ENCODE data around the gene XG. TPM values are rescaled to one million over a fixed set of nuclear protein-coding genes. Genes with fewer than 3 reads are reported as not detected.
"Not testable (repeated sequence)": the region's sequence is repeated elsewhere in the genome, so short reads cannot be mapped to it uniquely, and the experiment has no call there.

XG gene
- total RNA-seq, 1 donor from 2014 or later = 0.63 TPM

DNA sequence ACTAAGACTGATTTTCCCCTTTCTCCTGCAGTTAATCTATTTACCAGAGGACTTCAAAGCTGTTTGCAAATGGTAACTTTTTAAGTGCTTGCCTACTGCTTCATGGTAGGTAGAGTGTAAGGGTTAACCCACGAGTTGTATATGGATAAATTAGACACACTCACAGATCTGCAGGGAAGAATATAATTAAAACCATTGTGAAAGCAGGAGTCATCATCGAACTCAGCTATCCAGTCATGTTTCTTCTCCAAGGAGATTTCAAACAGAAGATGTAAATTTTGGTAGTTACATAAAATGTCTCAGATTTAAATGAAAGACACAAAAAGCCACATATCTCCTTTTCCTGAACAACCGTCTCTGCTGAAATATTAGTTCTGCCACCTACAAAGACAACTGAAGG, 549 bp upstream of the XG start:
- Mint-ChIP-seq H3K36me3 (no peaks in the 10 kb centered on the region), H3K27ac (no peak overlapping the region), H3K4me3 (no peak overlapping the region), H3K9me3 (no peaks in the 10 kb centered on the region), H3K4me1 (ENCODE audit: unreplicated experiment) (peaks cover 7% of the 10 kb centered on the region), H3K27me3 (no peaks in the 10 kb centered on the region)
- DNase-seq (ENCODE audit: extremely low spot score, unreplicated experiment) = no peak
- TF ChIP-seq, protein P1, sequence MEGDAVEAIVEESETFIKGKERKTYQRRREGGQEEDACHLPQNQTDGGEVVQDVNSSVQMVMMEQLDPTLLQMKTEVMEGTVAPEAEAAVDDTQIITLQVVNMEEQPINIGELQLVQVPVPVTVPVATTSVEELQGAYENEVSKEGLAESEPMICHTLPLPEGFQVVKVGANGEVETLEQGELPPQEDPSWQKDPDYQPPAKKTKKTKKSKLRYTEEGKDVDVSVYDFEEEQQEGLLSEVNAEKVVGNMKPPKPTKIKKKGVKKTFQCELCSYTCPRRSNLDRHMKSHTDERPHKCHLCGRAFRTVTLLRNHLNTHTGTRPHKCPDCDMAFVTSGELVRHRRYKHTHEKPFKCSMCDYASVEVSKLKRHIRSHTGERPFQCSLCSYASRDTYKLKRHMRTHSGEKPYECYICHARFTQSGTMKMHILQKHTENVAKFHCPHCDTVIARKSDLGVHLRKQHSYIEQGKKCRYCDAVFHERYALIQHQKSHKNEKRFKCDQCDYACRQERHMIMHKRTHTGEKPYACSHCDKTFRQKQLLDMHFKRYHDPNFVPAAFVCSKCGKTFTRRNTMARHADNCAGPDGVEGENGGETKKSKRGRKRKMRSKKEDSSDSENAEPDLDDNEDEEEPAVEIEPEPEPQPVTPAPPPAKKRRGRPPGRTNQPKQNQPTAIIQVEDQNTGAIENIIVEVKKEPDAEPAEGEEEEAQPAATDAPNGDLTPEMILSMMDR (conservative IDR thresholded peaks at IDR 0.05) = no peak

DNA sequence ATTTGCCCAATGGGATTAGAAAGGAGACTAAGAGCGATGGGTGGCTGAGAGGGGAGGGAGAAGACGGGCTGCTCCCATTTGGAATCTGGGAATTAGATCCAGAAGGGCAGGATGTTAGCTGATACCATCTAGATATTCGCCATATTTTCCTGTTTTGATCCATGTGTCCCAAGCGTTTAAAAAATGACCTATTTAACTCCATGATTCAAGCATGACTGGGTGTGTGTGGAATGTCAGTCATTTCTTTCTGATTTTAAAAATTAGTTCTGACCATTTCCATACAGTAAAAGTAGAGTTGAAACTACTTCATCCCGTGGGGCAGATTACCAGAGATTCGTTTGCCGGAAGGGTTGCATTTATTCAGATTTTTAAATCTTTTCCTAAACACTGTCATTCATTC, 601 bp downstream of the XG start:
- H3K4me1 Mint-ChIP-seq (ENCODE audit: unreplicated experiment); H3K36me3 Mint-ChIP-seq; H3K4me3 Mint-ChIP-seq; DNase-seq (ENCODE audit: extremely low spot score, unreplicated experiment); H3K9me3 Mint-ChIP-seq; H3K27me3 Mint-ChIP-seq; H3K27ac Mint-ChIP-seq: not testable (repeated sequence)

DNA sequence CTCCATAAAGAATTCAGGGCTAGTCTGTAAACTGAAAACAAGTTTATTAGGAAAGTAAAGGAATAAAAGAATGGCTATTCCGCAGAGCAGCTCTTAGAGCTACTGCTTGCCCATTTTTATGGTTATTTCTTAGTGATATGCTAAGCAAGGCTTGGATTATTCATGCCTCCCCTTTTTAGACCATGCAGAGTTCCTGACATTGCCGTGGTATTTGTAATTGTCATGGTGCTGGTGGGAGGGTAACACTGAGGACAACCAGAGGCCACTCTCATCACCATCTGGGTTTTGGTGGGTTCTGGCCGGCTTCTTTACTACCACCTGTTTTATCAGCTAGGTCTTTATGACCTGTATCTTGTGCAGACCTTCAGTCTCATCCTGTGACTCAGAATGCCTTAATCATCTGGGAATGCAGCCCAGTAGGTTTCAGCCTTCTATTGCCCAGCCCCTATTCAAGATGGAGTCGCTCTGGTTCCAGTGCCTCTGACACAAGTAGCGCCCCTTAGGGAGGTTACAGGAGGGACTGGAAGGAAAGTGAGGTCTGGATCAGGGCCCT, 3.4 kb downstream of the XG start:
- not testable (repeated sequence) for H3K4me3 Mint-ChIP-seq; H3K4me1 Mint-ChIP-seq (ENCODE audit: unreplicated experiment); H3K9me3 Mint-ChIP-seq; H3K27me3 Mint-ChIP-seq; DNase-seq (ENCODE audit: extremely low spot score, unreplicated experiment); H3K36me3 Mint-ChIP-seq; H3K27ac Mint-ChIP-seq

DNA sequence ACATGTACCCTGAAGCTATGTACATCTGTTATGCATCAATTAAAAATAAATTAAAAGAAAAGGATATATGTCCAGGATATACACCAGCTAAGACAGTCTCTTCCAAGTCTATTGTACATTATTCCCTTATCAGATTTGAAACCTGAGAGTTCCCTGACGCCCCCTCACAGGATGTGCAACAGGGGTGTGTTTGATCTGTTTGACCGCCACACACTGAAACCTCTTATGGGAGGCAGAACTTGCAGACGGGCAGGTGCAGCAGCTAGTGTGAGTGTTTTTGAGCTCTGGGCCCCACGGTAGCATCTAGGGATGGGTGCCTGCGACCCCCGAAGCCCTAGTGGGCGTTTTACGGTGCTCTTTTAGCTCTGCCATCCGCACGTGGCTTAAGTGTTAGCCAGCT, 4.7 kb downstream of the XG start:
- TF ChIP-seq, protein P1 (conservative IDR thresholded peaks at IDR 0.05) = no peak
- no peak overlapping the region for H3K4me3 Mint-ChIP-seq
- no peaks in the 10 kb centered on the region for H3K9me3 Mint-ChIP-seq
- DNase-seq (ENCODE audit: extremely low spot score, unreplicated experiment) = no peak
- no peaks in the 10 kb centered on the region for H3K36me3 Mint-ChIP-seq
- H3K27me3 Mint-ChIP-seq = peaks cover 3% of the 10 kb centered on the region
- H3K27ac Mint-ChIP-seq = no peak overlapping the region
- no peaks in the 10 kb centered on the region for H3K4me1 Mint-ChIP-seq (ENCODE audit: unreplicated experiment)

DNA sequence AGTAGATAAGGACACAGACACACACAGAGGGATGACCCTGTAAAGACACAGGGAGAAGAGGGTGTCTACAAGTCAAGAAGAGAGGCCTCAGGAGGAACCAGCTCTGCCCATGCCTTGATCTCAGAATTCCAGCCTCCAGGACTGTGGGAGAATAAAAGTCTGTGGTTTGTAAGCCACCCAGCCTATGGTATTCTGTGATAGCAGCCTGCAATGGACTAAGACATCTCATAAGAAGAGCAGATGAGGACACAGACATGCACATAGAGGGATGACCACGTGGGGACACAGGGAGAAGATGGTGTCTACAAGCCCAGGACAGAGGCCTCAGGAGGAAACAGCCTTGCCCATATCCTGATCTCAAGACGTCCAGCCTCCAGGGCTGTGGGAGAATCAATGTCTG, 9.4 kb downstream of the XG start:
- no peak overlapping the region for H3K27ac Mint-ChIP-seq
- no peaks in the 10 kb centered on the region for H3K9me3 Mint-ChIP-seq
- peaks cover 8% of the 10 kb centered on the region for H3K4me1 Mint-ChIP-seq (ENCODE audit: unreplicated experiment)
- TF ChIP-seq, protein P1 (conservative IDR thresholded peaks at IDR 0.05) = no peak
- H3K36me3 Mint-ChIP-seq = no peaks in the 10 kb centered on the region
- H3K4me3 Mint-ChIP-seq = no peak overlapping the region
- no peak for DNase-seq (ENCODE audit: extremely low spot score, unreplicated experiment)
- peaks cover 3% of the 10 kb centered on the region for H3K27me3 Mint-ChIP-seq

DNA sequence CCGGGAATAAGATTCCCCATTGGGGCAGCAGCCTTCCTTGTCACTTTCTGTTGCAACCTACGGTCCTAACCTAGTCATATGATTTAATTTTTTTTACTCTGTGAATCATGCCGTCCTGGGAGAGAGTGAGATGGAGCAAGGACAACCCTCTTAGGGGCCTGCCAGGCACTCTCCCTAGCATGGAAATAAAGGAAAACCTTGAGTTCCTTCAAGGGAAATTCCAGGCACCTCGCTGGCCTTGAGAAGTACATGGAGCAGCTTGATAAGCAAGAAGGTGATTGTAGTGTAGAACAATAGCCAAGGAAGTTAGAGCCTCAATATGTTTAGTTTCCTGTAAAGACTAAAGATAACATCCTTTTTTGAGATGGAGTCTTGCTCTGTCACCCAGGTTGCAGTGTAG, 10.8 kb downstream of the XG start:
- H3K9me3 Mint-ChIP-seq; H3K36me3 Mint-ChIP-seq; H3K27me3 Mint-ChIP-seq; DNase-seq (ENCODE audit: extremely low spot score, unreplicated experiment); H3K4me3 Mint-ChIP-seq; H3K27ac Mint-ChIP-seq: not testable (repeated sequence)
- peaks cover 14% of the 10 kb centered on the region for H3K4me1 Mint-ChIP-seq (ENCODE audit: unreplicated experiment)

DNA sequence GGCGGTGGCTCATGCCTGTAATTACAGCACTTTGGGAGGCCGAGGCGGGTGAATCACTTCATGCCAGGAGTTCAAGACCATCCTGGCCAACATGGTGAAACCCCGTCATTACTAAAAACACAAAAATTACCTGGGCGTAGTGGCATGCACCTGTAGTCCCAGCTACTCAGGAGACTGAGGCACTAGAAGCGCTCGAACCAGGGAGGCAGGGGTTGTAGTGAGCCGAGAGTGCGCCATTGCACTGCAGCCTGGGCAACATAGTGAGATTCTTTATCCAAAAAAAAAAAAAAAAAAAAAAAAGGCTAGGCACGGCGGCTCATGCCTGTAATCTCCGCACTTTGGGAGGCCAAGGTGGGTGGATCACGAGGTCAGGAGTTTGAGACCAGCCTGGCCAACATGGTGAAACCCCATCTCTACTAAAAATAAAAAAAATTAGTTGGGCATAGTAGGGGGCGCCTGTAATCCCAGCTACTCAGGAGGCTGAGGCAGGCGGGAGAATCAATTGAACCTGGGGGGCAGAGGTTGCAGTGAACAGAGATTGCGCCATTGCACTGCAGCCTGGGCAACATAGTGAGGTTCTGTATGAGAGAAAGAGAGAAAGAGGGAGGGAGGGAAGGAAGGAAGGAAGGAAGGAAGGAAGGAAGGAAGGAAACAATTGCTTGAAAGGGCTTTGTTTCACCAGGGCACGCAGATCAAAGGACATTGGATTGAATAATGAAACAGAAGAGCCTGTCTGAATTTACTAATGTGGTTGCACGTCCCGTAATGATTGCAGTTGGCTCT, 13.1 kb downstream of the XG start:
- H3K9me3 Mint-ChIP-seq; H3K4me3 Mint-ChIP-seq; H3K27ac Mint-ChIP-seq; H3K36me3 Mint-ChIP-seq; DNase-seq (ENCODE audit: extremely low spot score, unreplicated experiment); H3K27me3 Mint-ChIP-seq: not testable (repeated sequence)
- peaks cover 20% of the 10 kb centered on the region for H3K4me1 Mint-ChIP-seq (ENCODE audit: unreplicated experiment)

DNA sequence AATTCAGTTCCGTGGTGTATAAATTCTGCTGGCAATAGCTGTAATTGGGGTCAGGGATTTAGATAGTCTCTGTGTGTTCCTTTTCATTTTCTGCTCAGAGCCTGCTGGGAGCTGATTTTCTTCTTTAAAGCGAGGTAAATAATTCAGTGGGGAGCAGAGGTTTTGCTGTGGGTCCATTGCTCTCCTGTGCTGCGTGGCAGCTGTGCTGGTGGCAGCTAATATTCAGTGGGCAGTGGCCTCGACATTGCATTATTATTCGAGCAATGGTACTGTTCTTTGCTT, 13.7 kb downstream of the XG start:
- Mint-ChIP-seq H3K9me3 (peaks cover 4% of the 10 kb centered on the region), H3K36me3 (peaks cover 3% of the 10 kb centered on the region), H3K27ac (peak overlapping the region; percentile 25), H3K4me3 (no peak overlapping the region), H3K4me1 (ENCODE audit: unreplicated experiment) (peaks cover 20% of the 10 kb centered on the region), H3K27me3 (no peaks in the 10 kb centered on the region)
- TF ChIP-seq, protein P1 (conservative IDR thresholded peaks at IDR 0.05) = no peak
- no peak for DNase-seq (ENCODE audit: extremely low spot score, unreplicated experiment)

All from type B pancreatic cell (in vitro differentiated cells).